A673 (cell line): Measurements from ENCODE around the gene MT1B.

ENCODE experiments used
- CTCF ChIP-seq: fragments of 300-800, 200-600 bp; sonication (generic); conservative IDR thresholded peaks from 2 replicates; pipeline ENCODE4 v1.5.1; 2017; ENCODE audit warnings: low read depth, mild to moderate bottlenecking, antibody characterized with exemption, low read length, moderate library complexity, mixed read lengths
- EZH2 ChIP-seq: fragments of 200-600 bp; sonication (generic); IDR thresholded peaks from 2 replicates; pipeline ENCODE4 v1.6.1; 2017; ENCODE audit warnings: borderline replicate concordance, low read depth, mild to moderate bottlenecking, mixed read lengths, antibody characterized with exemption, low read length; ENCODE audit not compliant: poor library complexity, severe bottlenecking

DNA sequence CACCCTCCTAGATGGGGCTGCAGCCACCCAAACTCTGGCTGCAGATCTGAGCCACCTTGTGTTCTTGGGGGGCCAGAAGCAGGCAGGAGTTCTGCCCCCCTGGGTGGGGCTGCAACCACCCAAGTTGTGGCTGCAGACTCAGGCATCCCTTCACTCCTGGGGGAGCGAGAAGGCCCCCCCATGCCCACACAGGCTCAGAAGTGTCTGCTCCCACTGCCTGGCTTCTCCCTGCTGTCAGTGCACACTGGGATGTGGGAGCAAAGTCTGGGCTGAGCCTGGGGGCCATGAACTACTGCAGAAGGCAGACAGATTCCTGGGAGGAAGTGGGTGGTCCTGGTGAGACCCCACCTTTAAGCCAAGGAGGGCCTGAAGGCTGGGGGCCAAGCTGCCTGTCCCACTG is 43.6 kb downstream of the MT1B start:
- no peak for TF ChIP-seq CTCF
- TF ChIP-seq EZH2, result no peak
